ENCODE measurements around the gene CCR5AS.
A peak's percentile ranks its signal among the peaks of the same experiment; 100 is the strongest.

The CCR5AS gene

GRCh38 chr3:46453526-46454208 lies 46.8 kb upstream of the CCR5AS start:
- DNase-seq (ENCODE audit: extremely low spot score, unreplicated experiment): no peak
- no peak overlapping the region for H3K4me3 Mint-ChIP-seq (ENCODE audit: unreplicated experiment)
- H3K9me3 Mint-ChIP-seq (ENCODE audit: unreplicated experiment): no peaks in the 10 kb centered on the region
- peaks cover 44% of the 10 kb centered on the region for H3K27me3 Mint-ChIP-seq (ENCODE audit: unreplicated experiment)
- no peak overlapping the region for H3K27ac Mint-ChIP-seq (ENCODE audit: unreplicated experiment)
- H3K36me3 Mint-ChIP-seq (ENCODE audit: unreplicated experiment): no peaks in the 10 kb centered on the region
- no peak for TF ChIP-seq CTCF (IDR thresholded peaks at IDR 0.05)
- no peaks in the 10 kb centered on the region for H3K4me1 Mint-ChIP-seq (ENCODE audit: unreplicated experiment)

DNA sequence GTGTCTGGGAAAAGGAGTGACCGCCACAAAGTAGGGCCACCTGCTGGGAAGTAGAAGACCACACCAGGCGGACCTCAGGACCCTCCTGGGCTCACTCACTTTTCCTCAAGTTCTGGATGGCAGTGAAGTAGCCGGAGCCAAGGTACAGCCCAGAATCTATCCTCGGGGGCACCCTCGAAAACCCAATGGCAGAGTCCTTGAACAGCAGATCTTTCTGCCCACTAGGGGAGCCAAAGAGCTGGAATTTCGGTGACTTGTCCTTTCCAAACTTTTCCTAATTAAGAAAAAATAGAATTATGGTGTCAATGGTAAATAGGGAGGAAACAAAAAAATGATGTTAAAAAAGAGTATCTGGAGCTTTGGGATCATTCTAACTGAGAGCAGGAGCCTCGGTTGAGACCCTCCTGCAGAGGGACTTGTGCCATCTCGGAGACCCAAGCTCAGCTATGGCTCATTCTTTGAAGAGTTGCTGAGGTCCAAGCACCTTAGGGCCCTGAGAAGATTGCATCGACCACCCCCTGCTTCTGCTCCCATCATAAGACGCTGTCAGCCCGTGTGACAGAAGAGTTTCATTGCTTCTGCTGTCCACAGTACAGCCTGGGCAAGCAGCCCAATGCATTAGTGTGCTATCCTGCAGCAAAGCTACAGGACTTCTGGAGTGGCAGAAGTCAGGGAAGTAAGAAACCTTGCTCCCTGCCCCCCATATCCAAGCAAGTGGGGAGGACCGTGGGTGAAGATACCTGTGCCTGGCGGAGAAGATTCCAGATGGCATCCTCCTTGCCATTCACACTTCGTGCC lies 43.1 kb upstream of the CCR5AS start:
- H3K27me3 Mint-ChIP-seq (ENCODE audit: unreplicated experiment): peaks cover 56% of the 10 kb centered on the region
- DNase-seq (ENCODE audit: extremely low spot score, unreplicated experiment): no peak
- peak; percentile 57 for TF ChIP-seq CTCF (IDR thresholded peaks at IDR 0.05)
- H3K9me3 Mint-ChIP-seq (ENCODE audit: unreplicated experiment): no peaks in the 10 kb centered on the region
- H3K4me1 Mint-ChIP-seq (ENCODE audit: unreplicated experiment): no peaks in the 10 kb centered on the region
- H3K4me3 Mint-ChIP-seq (ENCODE audit: unreplicated experiment): no peak overlapping the region
- no peaks in the 10 kb centered on the region for H3K36me3 Mint-ChIP-seq (ENCODE audit: unreplicated experiment)
- H3K27ac Mint-ChIP-seq (ENCODE audit: unreplicated experiment): no peak overlapping the region

DNA sequence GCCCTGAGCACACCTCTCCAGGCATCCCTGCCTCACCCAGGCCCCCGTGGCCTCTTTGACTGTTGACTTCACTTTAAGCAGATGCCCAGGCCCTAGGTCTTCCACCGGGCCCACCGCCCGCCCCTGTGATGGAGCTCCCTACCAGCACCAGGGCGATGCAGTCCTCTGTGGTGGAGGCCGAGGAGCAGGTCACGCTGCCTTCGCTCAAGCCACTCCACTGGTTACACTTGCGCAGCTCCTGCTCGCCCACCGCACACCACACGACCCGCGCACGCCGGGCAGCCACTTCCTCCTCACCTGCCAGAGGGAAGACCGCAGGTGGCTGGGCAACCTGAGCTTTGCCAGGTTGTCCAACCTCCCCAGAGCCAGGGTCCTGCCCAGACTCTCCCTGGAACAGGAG lies 41.9 kb upstream of the CCR5AS start:
- Mint-ChIP-seq H3K27ac (ENCODE audit: unreplicated experiment) (no peak overlapping the region), H3K9me3 (ENCODE audit: unreplicated experiment) (no peaks in the 10 kb centered on the region), H3K27me3 (ENCODE audit: unreplicated experiment) (peaks cover 48% of the 10 kb centered on the region), H3K36me3 (ENCODE audit: unreplicated experiment) (no peaks in the 10 kb centered on the region), H3K4me1 (ENCODE audit: unreplicated experiment) (no peaks in the 10 kb centered on the region), H3K4me3 (ENCODE audit: unreplicated experiment) (no peak overlapping the region)
- TF ChIP-seq CTCF (IDR thresholded peaks at IDR 0.05): no peak
- DNase-seq (ENCODE audit: extremely low spot score, unreplicated experiment): no peak

GRCh38 chr3:46447228-46447985 lies 40.5 kb upstream of the CCR5AS start:
- TF ChIP-seq CTCF (IDR thresholded peaks at IDR 0.05): no peak
- Mint-ChIP-seq H3K27me3 (ENCODE audit: unreplicated experiment) (peaks cover 35% of the 10 kb centered on the region), H3K4me1 (ENCODE audit: unreplicated experiment) (peaks cover 6% of the 10 kb centered on the region), H3K27ac (ENCODE audit: unreplicated experiment) (no peak overlapping the region), H3K9me3 (ENCODE audit: unreplicated experiment) (no peaks in the 10 kb centered on the region), H3K36me3 (ENCODE audit: unreplicated experiment) (no peaks in the 10 kb centered on the region), H3K4me3 (ENCODE audit: unreplicated experiment) (no peak overlapping the region)
- DNase-seq (ENCODE audit: extremely low spot score, unreplicated experiment): no peak

All from osteocyte (in vitro differentiated cells).